DND-41 (cell line): Measurements from ENCODE around the gene LGI1.
A peak's percentile ranks its signal among the peaks of the same experiment; 100 is the strongest.

Source experiments
- ATAC-seq: fragments of 200-7000 bp; cut with Tn5 transposase; 3 replicates; pipeline ENCODE4 v1.9.1; 2021; ENCODE audit warnings: low read depth; ENCODE audit not compliant: insufficient read depth
- DNase-seq: peaks from one replicate; pipeline ENCODE4 v3.0.0-alpha.2; 2020
- H2AFZ ChIP-seq: 2 replicates; pipeline ENCODE4 v1.6.0; 2012; ENCODE audit warnings: low read depth, low read length
- H3K27ac ChIP-seq: 2 replicates; pipeline ENCODE4 v1.5.1; 2012; ENCODE audit warnings: low read length, inconsistent platforms
- H3K27me3 ChIP-seq: fragments of 200-600 bp; sonication (generic); 2 replicates; pipeline ENCODE4 v1.6.0; 2012; ENCODE audit warnings: low read length, mild to moderate bottlenecking, inconsistent platforms; ENCODE audit not compliant: insufficient read depth, poor library complexity
- H3K36me3 ChIP-seq: 2 replicates; pipeline ENCODE4 v1.5.1; 2012; ENCODE audit warnings: low read length, inconsistent platforms; ENCODE audit not compliant: insufficient read depth
- H3K4me1 ChIP-seq: 2 replicates; pipeline ENCODE4 v1.5.1; 2012; ENCODE audit warnings: mild to moderate bottlenecking, low read length; ENCODE audit not compliant: insufficient read depth
- H3K4me2 ChIP-seq: 2 replicates; pipeline ENCODE4 v1.6.0; 2012; ENCODE audit warnings: mild to moderate bottlenecking, moderate library complexity, low read length, inconsistent platforms; ENCODE audit not compliant: insufficient read depth
- H3K4me3 ChIP-seq, 2 experiments: fragments of 200-600 bp in 1 of 2; shearing (Covaris generic) in 1 of 2; 2 replicates each; pipeline ENCODE4 v1.5.1; 2012 to 2016; ENCODE audit warnings: inconsistent platforms in 2 of 2, low read length in 2 of 2, mild to moderate bottlenecking in 2 of 2, low read depth in 1 of 2, moderate library complexity in 1 of 2
- H3K79me2 ChIP-seq: 2 replicates; pipeline ENCODE4 v1.6.0; 2012; ENCODE audit warnings: low read length, inconsistent platforms; ENCODE audit not compliant: insufficient read depth
- H3K9ac ChIP-seq: 2 replicates; pipeline ENCODE4 v1.6.0; 2012; ENCODE audit warnings: low read depth, mild to moderate bottlenecking, inconsistent platforms, low read length, moderate library complexity
- H3K9me3 ChIP-seq: 2 replicates; pipeline ENCODE4 v1.5.1; 2012; ENCODE audit warnings: low read length, moderate library complexity, mild to moderate bottlenecking, inconsistent platforms; ENCODE audit not compliant: insufficient read depth, severe bottlenecking
- H4K20me1 ChIP-seq: 2 replicates; pipeline ENCODE4 v1.6.0; 2012; ENCODE audit warnings: low read length; ENCODE audit not compliant: insufficient read depth
- CTCF ChIP-seq: IDR thresholded peaks from 2 replicates; pipeline ENCODE4 v1.5.1; 2012; ENCODE audit warnings: borderline replicate concordance, low read length, moderate library complexity, mild to moderate bottlenecking; ENCODE audit not compliant: poor library complexity, severe bottlenecking; ENCODE audit errors: extremely low read depth
- EZH2 ChIP-seq: IDR thresholded peaks from 3 replicates; pipeline ENCODE4 v1.6.1; 2012; ENCODE audit warnings: borderline replicate concordance, low read depth, mild to moderate bottlenecking, moderate library complexity, low read length, inconsistent platforms; ENCODE audit not compliant: severe bottlenecking

The LGI1 gene

DNA sequence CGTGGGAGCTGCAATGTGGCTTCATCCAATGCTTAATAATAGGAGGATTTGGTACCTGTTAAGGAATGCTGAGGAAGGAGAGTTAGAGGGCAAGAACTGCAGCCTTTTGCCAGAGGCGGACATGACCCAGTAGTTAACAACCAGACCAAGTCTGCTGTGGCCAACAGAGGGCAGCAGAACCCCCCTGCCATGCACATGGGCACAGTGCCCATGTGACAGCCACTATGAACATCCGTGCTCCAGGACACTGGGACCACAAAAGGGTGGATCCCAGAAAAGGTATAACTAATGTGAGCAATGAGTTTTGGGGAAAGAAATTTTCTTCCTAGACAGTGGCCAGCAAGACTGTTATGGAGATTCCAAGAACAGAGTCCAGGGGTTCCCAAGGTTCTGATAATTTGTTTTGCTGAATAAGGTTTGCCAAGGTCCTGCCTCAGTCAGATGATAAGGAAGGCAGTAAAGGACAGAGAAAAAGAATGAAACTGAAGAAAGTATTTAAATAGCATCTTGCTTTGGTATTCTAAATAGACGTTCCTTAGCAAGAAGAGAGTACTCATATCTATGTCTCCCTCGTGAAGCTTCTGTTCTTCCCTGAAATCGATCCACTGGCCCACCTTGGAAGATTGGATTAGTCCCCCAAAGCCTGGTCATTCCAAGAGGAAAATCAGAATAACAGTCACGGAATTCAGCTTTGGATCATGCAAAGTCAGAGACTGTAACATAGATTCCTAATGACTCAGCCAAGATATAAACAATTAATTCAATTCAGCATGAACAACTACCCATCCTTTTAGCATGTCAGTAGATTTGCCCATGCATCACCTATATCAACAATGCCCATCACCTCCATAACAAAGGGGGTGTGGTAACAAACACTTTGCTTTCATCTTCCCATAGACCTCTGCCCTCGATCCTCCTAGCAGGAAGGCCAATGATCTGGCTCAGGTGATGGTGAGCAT is 56.0 kb downstream of the LGI1 start:
- Histone ChIP-seq H3K4me1 (no peaks in the 10 kb centered on the region), H3K4me3 (no peak overlapping the region), H3K9ac (no peak overlapping the region), H3K27me3 (peaks cover 22% of the 10 kb centered on the region), H2AFZ (no peak overlapping the region), H4K20me1 (no peaks in the 10 kb centered on the region), H3K4me2 (no peak overlapping the region), H3K9me3 (no peaks in the 10 kb centered on the region), H3K79me2 (no peaks in the 10 kb centered on the region), H3K36me3 (no peaks in the 10 kb centered on the region), H3K27ac (no peak overlapping the region)
- TF ChIP-seq CTCF (peak; percentile 69), EZH2 (no peak)
- ATAC-seq = peak; percentile 73
- peak; percentile 45 for DNase-seq

DNA sequence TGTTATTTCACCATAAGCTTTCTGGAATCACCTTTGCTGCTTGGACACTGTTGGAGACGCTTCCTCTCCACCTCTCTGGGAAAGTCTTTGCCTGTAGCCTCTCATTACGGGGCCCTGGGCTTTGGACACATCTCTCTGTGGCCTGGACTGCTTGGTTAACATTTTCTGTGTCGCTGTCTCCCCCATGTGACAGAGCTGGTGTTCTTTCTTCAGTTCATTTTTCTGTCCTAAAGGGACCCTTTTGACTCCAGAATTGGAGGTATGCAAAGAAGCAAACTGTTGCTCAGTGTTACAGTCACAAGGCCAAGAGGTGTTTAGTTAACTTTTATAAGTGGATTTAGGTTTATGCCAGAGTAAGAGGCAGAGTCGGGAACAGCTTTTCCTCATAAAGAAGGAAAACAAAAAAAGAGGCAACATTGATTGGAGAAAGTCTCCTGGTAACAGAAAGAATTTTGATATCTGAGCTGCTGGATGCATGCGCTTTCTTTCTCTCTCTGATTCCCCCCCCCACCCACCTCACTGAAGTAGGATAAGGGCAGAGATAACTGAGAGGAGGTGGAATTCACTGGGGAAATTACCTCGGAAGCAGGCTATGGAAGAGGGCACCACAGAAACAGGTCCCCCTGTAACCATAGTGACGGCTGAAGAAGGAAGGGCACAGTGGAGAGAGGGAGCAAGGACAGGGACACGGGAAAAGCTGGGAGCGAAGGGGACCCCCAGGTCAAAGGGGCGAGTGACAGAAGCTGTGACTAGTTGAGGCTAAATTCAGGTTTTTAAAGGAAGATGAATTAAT is 57.8 kb downstream of the LGI1 start:
- Histone ChIP-seq H3K27ac (no peak overlapping the region), H3K27me3 (peaks cover 22% of the 10 kb centered on the region), H3K4me1 (no peaks in the 10 kb centered on the region), H3K9me3 (no peaks in the 10 kb centered on the region), H4K20me1 (no peaks in the 10 kb centered on the region), H3K36me3 (no peaks in the 10 kb centered on the region), H2AFZ (no peak overlapping the region), H3K79me2 (no peaks in the 10 kb centered on the region), H3K9ac (no peak overlapping the region), H3K4me3 (no peak overlapping the region), H3K4me2 (no peak overlapping the region)
- TF ChIP-seq EZH2 (no peak), CTCF (no peak)
- DNase-seq = no peak
- ATAC-seq = no peak

- Histone ChIP-seq H3K27me3 (peaks cover 22% of the 10 kb centered on the region), H3K79me2 (no peaks in the 10 kb centered on the region), H3K4me1 (no peaks in the 10 kb centered on the region), H3K9me3 (no peaks in the 10 kb centered on the region), H3K4me3 (no peak overlapping the region), H3K4me2 (no peak overlapping the region), H3K9ac (no peak overlapping the region), H4K20me1 (no peaks in the 10 kb centered on the region), H2AFZ (no peak overlapping the region), H3K27ac (no peak overlapping the region), H3K36me3 (no peaks in the 10 kb centered on the region)
- DNase-seq = peak; percentile 6
- TF ChIP-seq EZH2 (no peak), CTCF (peak; percentile 43)
- ATAC-seq = no peak
These were observed 58.5 kb downstream of the LGI1 start for GRCh38 chr10:93816123-93816747.
